ENCODE measurements around the gene CYB5R4. TPM values are rescaled to one million over a fixed set of nuclear protein-coding genes. Genes with fewer than 3 reads are reported as not detected.

Gene CYB5R4
- total and polyA plus RNA-seq, 2 experiments from 2014 or later: 4.1 to 17.5 TPM

DNA sequence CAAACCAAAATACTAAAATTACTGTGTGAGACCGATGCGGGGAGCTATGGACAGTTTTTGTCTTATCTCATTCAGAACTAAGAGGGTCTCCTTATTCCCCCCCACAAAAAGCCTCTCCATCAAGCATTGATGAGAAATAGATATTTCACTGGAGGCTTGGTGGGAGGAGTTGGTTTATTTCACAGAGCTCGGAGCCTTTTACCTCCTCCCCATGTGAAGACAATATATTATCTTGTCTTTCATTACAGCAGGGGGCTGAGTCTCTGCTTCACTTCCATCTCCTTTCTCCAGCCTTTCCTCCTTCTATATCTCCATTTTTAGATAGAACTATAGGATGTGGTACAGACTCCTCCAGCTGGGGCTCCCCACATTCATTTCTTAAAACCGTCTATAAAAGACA is 144.2 kb downstream of the CYB5R4 start:
- DNase-seq: no peak
- in situ Hi-C loops (cut with MboI): no loop called here
- no peak overlapping the region for H3K9ac ChIP-seq
- TF ChIP-seq EZH2 (IDR thresholded peaks at IDR 0.05; ENCODE audit: insufficient read depth, poor library complexity, severe bottlenecking) (no peak), EZH2phosphoT487 (IDR thresholded peaks at IDR 0.05; ENCODE audit: insufficient read depth, low read depth) (no peak)
- H3K4me3 ChIP-seq: no peak overlapping the region
- H3K9me3 ChIP-seq (ENCODE audit: low read depth): no peaks in the 10 kb centered on the region
- no peaks in the 10 kb centered on the region for H3K4me1 ChIP-seq (ENCODE audit: insufficient read depth)
- 42 to 45% methylated on average over 4 of the region's 4 CpGs for WGBS, 2 experiments (ENCODE audit: low coverage in 1 of 2, low lambda C conversion rate in 2 of 2, missing lambda C conversion rate in 2 of 2)
- no peaks in the 10 kb centered on the region for H3K27me3 ChIP-seq (replicated peaks; ENCODE audit: insufficient read depth)
- no peaks in the 10 kb centered on the region for H4K20me1 ChIP-seq (ENCODE audit: insufficient read depth)
- H3F3A ChIP-seq (ENCODE audit: insufficient read depth): no peaks in the 10 kb centered on the region
- H3K36me3 ChIP-seq (ENCODE audit: low read depth): no peaks in the 10 kb centered on the region
- no peaks in the 10 kb centered on the region for H3K79me2 ChIP-seq (ENCODE audit: insufficient read depth)
- no peaks in the 10 kb centered on the region for H3K9me2 ChIP-seq (ENCODE audit: insufficient read depth)
- H3K4me2 ChIP-seq (ENCODE audit: unreplicated experiment): no peak overlapping the region
- H2AFZ ChIP-seq: no peak overlapping the region
- no peak overlapping the region for H3K27ac ChIP-seq

DNA sequence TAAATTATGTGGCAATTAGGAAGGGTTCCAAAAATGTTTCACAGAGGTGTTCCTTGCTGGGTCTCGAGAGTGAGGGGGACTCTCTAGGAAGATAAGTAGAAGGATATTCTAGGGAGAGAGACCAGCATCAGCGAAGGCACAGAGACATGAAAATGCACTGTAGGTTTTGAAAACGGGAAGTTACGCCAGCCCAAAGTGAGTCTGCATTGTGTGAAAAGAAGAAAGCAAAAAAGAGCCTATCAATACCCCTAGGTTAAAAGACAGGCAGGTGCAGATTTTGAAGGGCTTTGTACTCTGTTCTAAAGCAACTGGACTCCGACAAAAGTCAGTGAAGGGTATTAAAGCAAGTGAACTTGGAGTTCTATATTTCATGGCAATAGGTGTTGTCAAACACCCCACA is 148.4 kb downstream of the CYB5R4 start:
- Histone ChIP-seq H3K27me3 (replicated peaks; ENCODE audit: insufficient read depth) (no peaks in the 10 kb centered on the region), H4K20me1 (ENCODE audit: insufficient read depth) (no peaks in the 10 kb centered on the region), H3K9me3 (ENCODE audit: low read depth) (no peaks in the 10 kb centered on the region), H3K9me2 (ENCODE audit: insufficient read depth) (no peaks in the 10 kb centered on the region), H3K79me2 (ENCODE audit: insufficient read depth) (no peaks in the 10 kb centered on the region), H3K36me3 (ENCODE audit: low read depth) (no peaks in the 10 kb centered on the region), H3F3A (ENCODE audit: insufficient read depth) (no peaks in the 10 kb centered on the region), H3K4me1 (ENCODE audit: insufficient read depth) (no peaks in the 10 kb centered on the region), H3K27ac (no peak overlapping the region), H2AFZ (no peak overlapping the region), H3K4me3 (no peak overlapping the region), H3K4me2 (ENCODE audit: unreplicated experiment) (no peak overlapping the region), H3K9ac (no peak overlapping the region)
- in situ Hi-C loops (cut with MboI): no loop called here
- no peak for TF ChIP-seq EZH2 (IDR thresholded peaks at IDR 0.05; ENCODE audit: insufficient read depth, poor library complexity, severe bottlenecking)
- no peak for TF ChIP-seq EZH2phosphoT487 (IDR thresholded peaks at IDR 0.05; ENCODE audit: insufficient read depth, low read depth)
- WGBS, 2 experiments (ENCODE audit: low coverage in 1 of 2, low lambda C conversion rate in 2 of 2, missing lambda C conversion rate in 2 of 2): 39 to 40% methylated on average over 5 of the region's 5 CpGs
- no peak for DNase-seq

DNA sequence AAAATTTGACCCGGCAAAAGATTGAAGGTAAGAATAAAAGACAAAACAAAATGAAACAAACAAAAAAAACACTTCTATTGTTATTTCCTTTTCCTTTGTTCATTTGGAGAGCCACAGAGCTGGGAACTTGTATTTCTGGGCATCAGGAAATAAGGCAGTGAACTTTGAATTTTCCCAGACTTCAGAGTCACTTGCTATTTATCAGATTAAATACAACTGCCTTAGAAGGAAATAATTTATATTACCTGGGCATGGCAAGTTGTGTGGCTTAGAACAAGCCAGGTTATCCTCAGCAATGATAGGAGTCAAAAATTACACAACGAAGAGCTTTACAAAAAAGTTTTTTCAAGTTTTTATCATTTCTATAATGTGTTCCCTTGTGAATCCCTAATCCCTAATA is 153.9 kb downstream of the CYB5R4 start:
- 50 to 53% methylated on average over 2 of the region's 2 CpGs for WGBS, 2 experiments (ENCODE audit: low coverage in 1 of 2, low lambda C conversion rate in 2 of 2, missing lambda C conversion rate in 2 of 2)
- Histone ChIP-seq H3K9ac (no peak overlapping the region), H3K4me2 (ENCODE audit: unreplicated experiment) (no peak overlapping the region), H3F3A (ENCODE audit: insufficient read depth) (no peaks in the 10 kb centered on the region), H2AFZ (no peak overlapping the region), H3K27ac (no peak overlapping the region), H3K9me3 (ENCODE audit: low read depth) (no peaks in the 10 kb centered on the region), H3K4me3 (no peak overlapping the region), H3K27me3 (replicated peaks; ENCODE audit: insufficient read depth) (0 out of 2 replicates have a peak, but pooled peaks cover 8% of the 10 kb centered on the region), H3K9me2 (ENCODE audit: insufficient read depth) (no peaks in the 10 kb centered on the region), H3K36me3 (ENCODE audit: low read depth) (no peaks in the 10 kb centered on the region), H3K4me1 (ENCODE audit: insufficient read depth) (no peaks in the 10 kb centered on the region), H4K20me1 (ENCODE audit: insufficient read depth) (no peaks in the 10 kb centered on the region), H3K79me2 (ENCODE audit: insufficient read depth) (no peaks in the 10 kb centered on the region)
- in situ Hi-C loops (cut with MboI): no loop called here
- no peak for TF ChIP-seq EZH2 (IDR thresholded peaks at IDR 0.05; ENCODE audit: insufficient read depth, poor library complexity, severe bottlenecking)
- no peak for TF ChIP-seq EZH2phosphoT487 (IDR thresholded peaks at IDR 0.05; ENCODE audit: insufficient read depth, low read depth)
- no peak for DNase-seq

DNA sequence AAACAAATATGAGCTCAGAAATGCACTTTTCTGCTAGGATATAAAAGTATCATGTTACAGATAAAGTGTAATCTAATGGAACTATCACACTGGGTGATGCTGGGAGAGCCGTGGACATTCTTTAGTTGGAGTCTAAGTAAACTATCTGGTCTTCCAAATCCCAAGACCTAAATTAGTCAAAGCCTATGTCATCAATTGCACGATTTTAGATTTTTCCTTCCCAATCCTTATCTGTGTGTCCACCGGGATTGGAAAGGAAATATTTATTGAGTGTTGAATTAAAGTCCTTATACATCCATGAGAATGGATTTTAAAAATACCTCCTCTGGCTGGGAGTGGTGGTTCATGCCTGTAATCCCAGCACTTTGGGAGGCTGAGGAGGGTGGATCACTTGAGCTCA is 154.4 kb downstream of the CYB5R4 start:
- Histone ChIP-seq H3K4me3 (no peak overlapping the region), H3K9me3 (ENCODE audit: low read depth) (no peaks in the 10 kb centered on the region), H3K79me2 (ENCODE audit: insufficient read depth) (no peaks in the 10 kb centered on the region), H3K4me2 (ENCODE audit: unreplicated experiment) (no peak overlapping the region), H3K36me3 (ENCODE audit: low read depth) (no peaks in the 10 kb centered on the region), H3F3A (ENCODE audit: insufficient read depth) (no peaks in the 10 kb centered on the region), H4K20me1 (ENCODE audit: insufficient read depth) (no peaks in the 10 kb centered on the region), H2AFZ (no peak overlapping the region), H3K4me1 (ENCODE audit: insufficient read depth) (no peaks in the 10 kb centered on the region), H3K27ac (no peak overlapping the region), H3K9ac (no peak overlapping the region), H3K9me2 (ENCODE audit: insufficient read depth) (no peaks in the 10 kb centered on the region), H3K27me3 (replicated peaks; ENCODE audit: insufficient read depth) (0 out of 2 replicates have a peak, but pooled peaks cover 9% of the 10 kb centered on the region)
- WGBS, 2 experiments (ENCODE audit: low coverage in 1 of 2, low lambda C conversion rate in 2 of 2, missing lambda C conversion rate in 2 of 2): 34 to 44% methylated on average over 3 of the region's 3 CpGs
- no peak for DNase-seq
- TF ChIP-seq EZH2 (IDR thresholded peaks at IDR 0.05; ENCODE audit: insufficient read depth, poor library complexity, severe bottlenecking): no peak
- TF ChIP-seq EZH2phosphoT487 (IDR thresholded peaks at IDR 0.05; ENCODE audit: insufficient read depth, low read depth): no peak
- in situ Hi-C loops (cut with MboI): no loop called here

DNA sequence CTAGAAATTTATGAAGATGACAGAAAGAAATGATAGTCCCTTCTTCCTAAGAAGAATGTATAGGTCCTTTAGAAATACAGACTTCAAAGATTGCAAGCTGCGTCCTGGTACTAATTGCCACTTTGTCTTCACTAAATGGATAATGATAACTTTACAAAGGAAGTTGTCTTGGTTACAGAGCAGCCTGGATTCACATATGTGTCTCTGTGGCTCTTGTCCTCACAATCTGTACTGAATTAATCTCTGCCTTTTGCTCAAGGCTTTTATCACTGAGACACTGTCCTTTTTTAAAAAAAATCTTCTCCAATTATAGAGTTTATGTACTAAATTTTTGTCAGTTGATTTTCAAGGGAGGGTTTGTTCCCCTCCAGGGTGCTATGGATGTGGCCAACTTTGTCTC is 156.5 kb downstream of the CYB5R4 start:
- no peaks in the 10 kb centered on the region for H4K20me1 ChIP-seq (ENCODE audit: insufficient read depth)
- no peaks in the 10 kb centered on the region for H3K4me1 ChIP-seq (ENCODE audit: insufficient read depth)
- no peaks in the 10 kb centered on the region for H3K9me3 ChIP-seq (ENCODE audit: low read depth)
- H3F3A ChIP-seq (ENCODE audit: insufficient read depth): no peaks in the 10 kb centered on the region
- DNase-seq: no peak
- in situ Hi-C loops (cut with MboI): no loop called here
- H2AFZ ChIP-seq: no peak overlapping the region
- H3K4me3 ChIP-seq: no peak overlapping the region
- no peak overlapping the region for H3K27ac ChIP-seq
- H3K9me2 ChIP-seq (ENCODE audit: insufficient read depth): no peaks in the 10 kb centered on the region
- H3K79me2 ChIP-seq (ENCODE audit: insufficient read depth): no peaks in the 10 kb centered on the region
- WGBS, 2 experiments (ENCODE audit: low coverage in 1 of 2, low lambda C conversion rate in 2 of 2, missing lambda C conversion rate in 2 of 2): 89 to 90% methylated on average over 1 of the region's 1 CpG
- H3K4me2 ChIP-seq (ENCODE audit: unreplicated experiment): no peak overlapping the region
- no peaks in the 10 kb centered on the region for H3K36me3 ChIP-seq (ENCODE audit: low read depth)
- no peak overlapping the region for H3K9ac ChIP-seq
- H3K27me3 ChIP-seq (replicated peaks; ENCODE audit: insufficient read depth): 0 out of 2 replicates have a peak, but pooled peaks cover 11% of the 10 kb centered on the region
- TF ChIP-seq EZH2phosphoT487 (IDR thresholded peaks at IDR 0.05; ENCODE audit: insufficient read depth, low read depth) (no peak), EZH2 (IDR thresholded peaks at IDR 0.05; ENCODE audit: insufficient read depth, poor library complexity, severe bottlenecking) (no peak)

Other genes with a start within 250 kb of the CYB5R4 start
- gene SNAP91, start 150.6 kb upstream of the CYB5R4 start, total RNA-seq (2014; rRNA removed; shearing (Covaris generic)): not detected in 2 replicates
- not detected in 2 replicates for gene SNAP91, start 150.6 kb upstream of the CYB5R4 start, polyA plus RNA-seq (2016; fragmentation: Nextera tagmentation; extraction: Ambion mirVana)
- not detected in 2 replicates for gene RIPPLY2, start 6.3 kb upstream of the CYB5R4 start, total RNA-seq (2014; rRNA removed; shearing (Covaris generic))
- not detected in 2 replicates for gene RIPPLY2, start 6.3 kb upstream of the CYB5R4 start, polyA plus RNA-seq (2016; fragmentation: Nextera tagmentation; extraction: Ambion mirVana)
- 0.89 and 1.3 TPM in 2 replicates for gene MRAP2, start 174.1 kb downstream of the CYB5R4 start, total RNA-seq (2014; rRNA removed; shearing (Covaris generic))
- 0.96 and 1.1 TPM in 2 replicates for gene MRAP2, start 174.1 kb downstream of the CYB5R4 start, polyA plus RNA-seq (2016; fragmentation: Nextera tagmentation; extraction: Ambion mirVana)